GM12801 (cell line): Measurements from ENCODE around the gene ACTA2.

Experiments
- CTCF ChIP-seq: IDR thresholded peaks from one replicate; pipeline ENCODE4 v1.5.1; 2011; ENCODE audit warnings: control low read depth; ENCODE audit not compliant: insufficient read length; ENCODE audit errors: extremely low read depth

The ACTA2 gene

GRCh38 chr10:88987243-88987725 lies 34.7 kb upstream of the ACTA2 start:
- TF ChIP-seq CTCF = no peak

GRCh38 chr10:88986549-88987242 lies 34.1 kb upstream of the ACTA2 start:
- TF ChIP-seq CTCF = no peak

- no peak for TF ChIP-seq CTCF
These were observed 32.0 kb upstream of the ACTA2 start for GRCh38 chr10:88984525-88984924.

- TF ChIP-seq CTCF = no peak
These were observed 31.4 kb upstream of the ACTA2 start for GRCh38 chr10:88983939-88984338.

GRCh38 chr10:88983206-88983605 lies 30.6 kb upstream of the ACTA2 start:
- no peak for TF ChIP-seq CTCF

- TF ChIP-seq CTCF = no peak
These were observed 29.8 kb upstream of the ACTA2 start for GRCh38 chr10:88982366-88982765.

- TF ChIP-seq CTCF = no peak
These were observed 28.9 kb upstream of the ACTA2 start for GRCh38 chr10:88981435-88981834.
